Heart left ventricle (tissue), 16 donors: ENCODE data around the gene ADGRG1. TPM values are rescaled to one million over a fixed set of nuclear protein-coding genes. Genes with fewer than 3 reads are reported as not detected.

ENCODE experiments used
- ATAC-seq, 4 donors: fragments of 200-7000 bp; cut with Tn5 transposase; one replicate each; pipeline ENCODE4 v1.9.1; 2020 to 2022; ENCODE audit warnings: moderate library complexity in 4 of 4, mild to moderate bottlenecking in 3 of 4, moderate number of reproducible peaks in 1 of 4
- DNase-seq, 5 donors: peaks; one replicate each; pipeline ENCODE4 v3.0.0-alpha.2; 2020
- H3K27ac ChIP-seq, 12 donors: fragments of 200-600 bp; sonication (generic) in 4 of 12; one replicate each; pipeline versions ENCODE4 v1.5.0 to v1.8.0; 2016 to 2022; ENCODE audit warnings: mild to moderate bottlenecking in 2 of 12
- H3K27me3 ChIP-seq, 9 donors: fragments of 200-600 bp; sonication (generic) in 2 of 9; one replicate each; pipeline versions ENCODE4 v1.5.1 to v1.8.0; 2016 to 2022; ENCODE audit warnings: mild to moderate bottlenecking in 3 of 9
- H3K36me3 ChIP-seq, 9 donors: fragments of 200-600 bp; sonication (generic) in 2 of 9; one replicate each; pipeline versions ENCODE4 v1.5.0 to v1.8.0; 2018 to 2022; ENCODE audit warnings: mild to moderate bottlenecking in 2 of 9
- H3K4me1 ChIP-seq, 12 donors: fragments of 200-600 bp; sonication (generic) in 4 of 12; one replicate each; pipeline versions ENCODE4 v1.5.0 to v1.8.0; 2016 to 2022; ENCODE audit warnings: mild to moderate bottlenecking in 3 of 12
- H3K4me3 ChIP-seq, 12 donors: fragments of 200-600 bp; sonication (generic) in 4 of 12; one replicate each; pipeline versions ENCODE4 v1.5.0 to v1.8.0; 2017 to 2022; ENCODE audit warnings: mild to moderate bottlenecking in 9 of 12, moderate library complexity in 4 of 12
- H3K9me3 ChIP-seq, 12 donors: fragments of 200-600 bp; sonication (generic) in 4 of 12; one replicate each; pipeline versions ENCODE4 v1.5.0 to v1.8.0; 2016 to 2022; ENCODE audit warnings: mild to moderate bottlenecking in 1 of 12
- CTCF ChIP-seq, 12 donors: fragments of 200-600 bp; sonication (generic) in 4 of 12; IDR thresholded peaks; one replicate each; pipeline versions ENCODE4 v1.5.0 to v1.8.0; 2018 to 2022; ENCODE audit warnings: antibody characterized with exemption in 12 of 12, mild to moderate bottlenecking in 5 of 12
- POLR2A ChIP-seq, 2 donors: fragments of 450-650 bp; IDR thresholded peaks; one replicate each; pipeline ENCODE4 v1.6.1; 2017; ENCODE audit warnings: antibody characterized with exemption in 2 of 2, mild to moderate bottlenecking in 2 of 2, moderate library complexity in 2 of 2
- WGBS, 4 donors: extraction: QIAGEN DNeasy Blood & Tissue Kit in 2 of 4; methylation state at CpG; one replicate each; pipeline versions ENCODE4 v1.1.5 to v1.1.7; 2013 to 2018; 5-methylcytosine and 5-hydroxymethylcytosine counted together
- intact Hi-C, 10 donors: fragments of 100-400 bp; cut with DNase I; formaldehyde crosslinking; loops; one replicate each; pipeline versions ENCODE4 v1.11.1 to v1.14.2; 2022
- polyA plus RNA-seq, 2 donors: library from polyadenylated mRNA; stranded (reverse); fragments of 200-250 nt; gene quantifications; one replicate each; pipeline ENCODE4 v1.2.3, GENCODE V29; 2013
- total RNA-seq, 9 donors: library from RNA; depleted of rRNA in 2 of 9; stranded (reverse); fragments of >200 nt in 2 of 9; fragmentation: NEBNext Ultra II Directional in 3 of 9; extraction: Animal tissue kit (Norgen Biotek cat#: 25700) in 3 of 9; gene quantifications; one replicate each; pipeline versions ENCODE4 v1.1.0 to v1.2.4, GENCODE V29; 2016 to 2023
- donor health status: ischemic (EF 13 %, LVEDD 7.1; RV severe dilation, severe dysfunction).
- donor health status: healthy with polysubstance abuse.
- donor health status: DM: no; HTN: yes; CAD: no.
- donor health status: DM: no; HTN: no; CAD: no.
- donor health status: ischemic (EF 25% LVEDD 6.9; RV normal size, moderate dysfunction).
- donor health status: ischemic (EF 25% LVEDD 5.7; RV mildly dilated, moderate dysfunction).
- donor health status: healthy.
- donor health status: DM: yes; HTN: yes; CAD: no.
- donor health status: ischemic (EF 35%, LVEDD 5.7; RV mildly dilated, moderate dysfunction).
- donor health status: nonischemic (EF 11% LVEDD 7.7; RV severe dilation, severe dysfunction).
- donor health status: DM: yes; HTN: yes; CAD: no.
- donor health status: PGD.
- donor health status: ischemic (EF 29% LVEDD 5.4; RV normal size, mild dysfunction).
- donor health status: nonischemic (EF 23%, LVEDD 6.1; RV moderate dilation, normal function).

ADGRG1 gene
- total and polyA plus RNA-seq, 11 donors = 14.1 to 65.2 (median 17.5) TPM

GRCh38 chr16:57600952-57601580 lies 27.4 kb upstream of the ADGRG1 start:
- Histone ChIP-seq H3K9me3 (peaks cover 0 to 19% (median 8%) of the 10 kb centered on the region in 12 donors), H3K36me3 (no peaks in the 10 kb centered on the region), H3K27ac (peak overlapping the region in 1 of 12 donors; percentile 78), H3K4me1 (peaks cover 0 to 35% (median 3%) of the 10 kb centered on the region in 12 donors), H3K4me3 (no peak overlapping the region), H3K27me3 (peaks cover 0 to 13% (median 0%) of the 10 kb centered on the region in 9 donors)
- WGBS, 4 donors = 81 to 85% (median 83%) methylated on average over 2 of the region's 2 CpGs
- no peak for TF ChIP-seq POLR2A (IDR thresholded peaks at IDR 0.05)
- no peak for TF ChIP-seq CTCF (IDR thresholded peaks at IDR 0.05)
- DNase-seq (no peak), ATAC-seq (no peak)
- intact Hi-C loops = loop anchor here in 8 of 10 donors (2.0 to 5.0 kb wide), 2 partner anchors 46 to 48 kb away; no protein-coding TSS in a partner anchor

- peaks cover 0 to 35% (median 3%) of the 10 kb centered on the region in 12 donors for H3K4me1 ChIP-seq
- ATAC-seq (no peak), DNase-seq (peak in 1 of 5 donors; percentile 15)
- no peak overlapping the region for H3K4me3 ChIP-seq
- TF ChIP-seq CTCF (IDR thresholded peaks at IDR 0.05) (no peak), POLR2A (IDR thresholded peaks at IDR 0.05) (no peak)
- intact Hi-C loops = loop anchor here in 8 of 10 donors (2.0 to 5.0 kb wide), 2 partner anchors 45 to 47 kb away; no protein-coding TSS in a partner anchor
- 70 to 79% (median 74%) methylated on average over 10 of the region's 10 CpGs for WGBS, 4 donors
- peaks cover 0 to 10% (median 1%) of the 10 kb centered on the region in 12 donors for H3K9me3 ChIP-seq
- H3K27me3 ChIP-seq = peaks cover 0 to 13% (median 0%) of the 10 kb centered on the region in 9 donors
- H3K27ac ChIP-seq = peak overlapping the region in 1 of 12 donors; percentile 78
- H3K36me3 ChIP-seq = no peaks in the 10 kb centered on the region
Measured at GRCh38 chr16:57601801-57602478, 26.5 kb upstream of the ADGRG1 start.

- H3K9me3 ChIP-seq = no peaks in the 10 kb centered on the region
- WGBS, 4 donors = 75 to 80% (median 77%) methylated on average over 17 of the region's 17 CpGs
- H3K27ac ChIP-seq = peak overlapping the region in 1 of 12 donors; percentile 78
- H3K4me1 ChIP-seq = peaks cover 0 to 35% (median 3%) of the 10 kb centered on the region in 12 donors
- intact Hi-C loops = loop anchor here in 2 of 10 donors (5.0 kb wide), 1 partner anchor 44 kb away; no protein-coding TSS in a partner anchor
- TF ChIP-seq POLR2A (IDR thresholded peaks at IDR 0.05) = no peak
- TF ChIP-seq CTCF (IDR thresholded peaks at IDR 0.05) = no peak
- ATAC-seq (no peak), DNase-seq (peak in 1 of 5 donors; percentile 2)
- H3K4me3 ChIP-seq = no peak overlapping the region
- no peaks in the 10 kb centered on the region for H3K36me3 ChIP-seq
- H3K27me3 ChIP-seq = peaks cover 0 to 13% (median 0%) of the 10 kb centered on the region in 9 donors
Measured at GRCh38 chr16:57603115-57604024, 25.1 kb upstream of the ADGRG1 start.
